PC-3 (cell line): Measurements from ENCODE around the gene NTM.

ENCODE experiments used
- EZH2 ChIP-seq: fragments of 300-600 bp; sonication (generic); IDR thresholded peaks from one replicate; pipeline ENCODE4 v1.6.1; 2017; ENCODE audit warnings: antibody characterized with exemption, mild to moderate bottlenecking, low read length; ENCODE audit not compliant: unreplicated experiment
- EZH2phosphoT487 ChIP-seq: fragments of 300-600 bp; sonication (generic); IDR thresholded peaks from 2 replicates; pipeline ENCODE4 v1.6.1; 2018; ENCODE audit warnings: mild to moderate bottlenecking, antibody characterized with exemption, low read length, borderline replicate concordance
- TF ChIP-seq, protein P1 (sequence below): fragments of 300-600 bp; sonication (generic); conservative IDR thresholded peaks from 2 replicates; pipeline ENCODE4 v1.5.1; 2017; ENCODE audit warnings: antibody characterized with exemption, low read depth, mild to moderate bottlenecking, low read length

GRCh38 chr11:131689049-131689925, 318.9 kb downstream of the NTM start:
- TF ChIP-seq EZH2 (no peak), EZH2phosphoT487 (no peak)
- TF ChIP-seq, protein P1, sequence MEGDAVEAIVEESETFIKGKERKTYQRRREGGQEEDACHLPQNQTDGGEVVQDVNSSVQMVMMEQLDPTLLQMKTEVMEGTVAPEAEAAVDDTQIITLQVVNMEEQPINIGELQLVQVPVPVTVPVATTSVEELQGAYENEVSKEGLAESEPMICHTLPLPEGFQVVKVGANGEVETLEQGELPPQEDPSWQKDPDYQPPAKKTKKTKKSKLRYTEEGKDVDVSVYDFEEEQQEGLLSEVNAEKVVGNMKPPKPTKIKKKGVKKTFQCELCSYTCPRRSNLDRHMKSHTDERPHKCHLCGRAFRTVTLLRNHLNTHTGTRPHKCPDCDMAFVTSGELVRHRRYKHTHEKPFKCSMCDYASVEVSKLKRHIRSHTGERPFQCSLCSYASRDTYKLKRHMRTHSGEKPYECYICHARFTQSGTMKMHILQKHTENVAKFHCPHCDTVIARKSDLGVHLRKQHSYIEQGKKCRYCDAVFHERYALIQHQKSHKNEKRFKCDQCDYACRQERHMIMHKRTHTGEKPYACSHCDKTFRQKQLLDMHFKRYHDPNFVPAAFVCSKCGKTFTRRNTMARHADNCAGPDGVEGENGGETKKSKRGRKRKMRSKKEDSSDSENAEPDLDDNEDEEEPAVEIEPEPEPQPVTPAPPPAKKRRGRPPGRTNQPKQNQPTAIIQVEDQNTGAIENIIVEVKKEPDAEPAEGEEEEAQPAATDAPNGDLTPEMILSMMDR: no peak
